Measurements from ENCODE around the gene MRPL17.

MRPL17 gene

DNA sequence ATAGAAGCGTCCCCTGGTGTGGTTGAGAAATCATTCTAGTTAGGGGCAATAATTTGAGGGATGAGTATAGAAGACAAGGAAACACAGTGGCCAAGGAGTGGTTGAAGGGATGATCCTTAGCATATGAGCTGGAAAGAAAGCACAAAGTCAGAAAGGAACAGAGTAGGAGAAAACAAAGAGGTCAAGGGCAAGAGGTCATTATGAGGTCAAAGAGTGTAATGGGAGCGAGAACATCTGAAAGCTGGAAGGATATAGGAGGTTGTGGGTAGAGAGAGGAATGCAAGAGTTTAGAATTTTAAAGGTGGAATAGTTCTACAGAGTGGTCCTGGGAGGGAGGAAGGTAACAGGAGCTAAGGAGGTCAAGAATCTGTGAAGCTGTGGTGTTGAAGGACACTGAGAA lies 29.5 kb downstream of the MRPL17 start:
- Mint-ChIP-seq H3K27ac (no peak overlapping the region), H3K27me3 (ENCODE audit: low read depth) (peaks cover 17% of the 10 kb centered on the region), H3K9me3 (no peaks in the 10 kb centered on the region), H3K36me3 (ENCODE audit: low read depth) (no peaks in the 10 kb centered on the region), H3K4me3 (no peak overlapping the region), H3K4me1 (ENCODE audit: low read depth) (peaks cover 2% of the 10 kb centered on the region)

DNA sequence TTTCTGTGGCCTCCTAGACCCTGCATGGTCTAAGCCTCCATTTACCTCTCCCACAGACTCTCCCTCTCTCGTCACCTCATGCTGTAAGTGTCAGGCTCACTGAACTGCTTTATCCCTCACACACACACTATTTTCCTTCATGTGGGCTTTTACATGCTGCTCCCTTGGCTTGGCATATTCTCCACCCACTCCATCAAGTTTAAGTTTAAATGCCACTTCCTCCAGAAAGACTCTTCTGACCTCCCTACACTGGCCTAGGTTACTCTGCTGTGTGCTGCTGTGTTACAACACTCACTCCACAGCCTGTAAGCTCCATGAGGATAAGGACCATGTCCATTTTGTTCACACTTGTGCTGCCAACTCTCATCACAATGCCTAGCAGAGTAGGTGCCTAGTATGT lies 30.0 kb downstream of the MRPL17 start:
- H3K27ac Mint-ChIP-seq = no peak overlapping the region
- peaks cover 17% of the 10 kb centered on the region for H3K27me3 Mint-ChIP-seq (ENCODE audit: low read depth)
- peaks cover 2% of the 10 kb centered on the region for H3K4me1 Mint-ChIP-seq (ENCODE audit: low read depth)
- H3K9me3 Mint-ChIP-seq = no peaks in the 10 kb centered on the region
- no peaks in the 10 kb centered on the region for H3K36me3 Mint-ChIP-seq (ENCODE audit: low read depth)
- no peak overlapping the region for H3K4me3 Mint-ChIP-seq

DNA sequence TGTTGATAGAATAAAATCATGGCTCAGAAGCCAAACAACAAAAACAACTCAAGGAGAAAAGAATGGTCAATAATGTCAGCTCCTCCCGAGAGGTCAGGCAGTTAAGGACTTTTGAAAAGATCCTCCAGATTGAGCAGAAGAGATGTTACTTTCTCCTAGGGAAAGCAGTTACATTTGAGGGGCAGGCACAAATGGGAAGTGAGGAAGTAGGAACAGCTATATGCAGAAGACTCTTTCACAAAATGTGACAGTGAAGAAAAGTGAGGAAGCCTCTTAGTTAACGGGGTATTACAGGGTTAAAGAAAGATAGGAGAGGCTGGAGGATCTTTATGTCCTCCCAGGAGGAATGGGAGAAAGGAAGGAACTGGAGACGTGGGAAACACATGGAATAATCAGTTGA lies 31.0 kb downstream of the MRPL17 start:
- Mint-ChIP-seq H3K27me3 (ENCODE audit: low read depth) (peaks cover 15% of the 10 kb centered on the region), H3K27ac (no peak overlapping the region), H3K4me1 (ENCODE audit: low read depth) (peaks cover 2% of the 10 kb centered on the region), H3K36me3 (ENCODE audit: low read depth) (no peaks in the 10 kb centered on the region), H3K4me3 (no peak overlapping the region), H3K9me3 (no peaks in the 10 kb centered on the region)

DNA sequence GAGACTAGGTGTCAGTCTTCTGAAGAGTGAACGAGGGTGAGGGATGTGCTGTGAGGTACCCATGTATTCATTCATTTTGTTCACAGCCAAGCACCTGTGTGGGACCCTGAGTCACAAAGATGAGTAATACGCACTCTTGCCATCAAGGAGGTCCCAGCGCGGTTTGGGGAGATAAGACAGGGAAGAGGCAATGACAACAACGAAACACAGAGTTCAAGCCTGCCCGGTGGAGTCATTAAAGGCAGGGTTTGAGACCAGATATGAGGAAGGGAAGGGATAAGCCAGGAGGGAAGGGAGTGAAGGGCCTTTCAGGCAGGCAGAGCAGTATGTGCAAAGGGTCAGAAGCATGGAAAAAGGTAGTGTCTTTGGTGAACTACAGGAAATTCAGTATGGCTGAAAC lies 32.2 kb downstream of the MRPL17 start:
- no peak overlapping the region for H3K27ac Mint-ChIP-seq
- H3K9me3 Mint-ChIP-seq = no peaks in the 10 kb centered on the region
- peaks cover 2% of the 10 kb centered on the region for H3K27me3 Mint-ChIP-seq (ENCODE audit: low read depth)

GRCh38 chr11:6650104-6650503 lies 33.0 kb downstream of the MRPL17 start:
- Mint-ChIP-seq H3K36me3 (ENCODE audit: low read depth) (no peaks in the 10 kb centered on the region), H3K9me3 (no peaks in the 10 kb centered on the region), H3K4me1 (ENCODE audit: low read depth) (peaks cover 6% of the 10 kb centered on the region)

More for the DNA sequence above, 32.2 kb downstream of the MRPL17 start:
- Mint-ChIP-seq H3K4me3 (no peak overlapping the region), H3K36me3 (ENCODE audit: low read depth) (no peaks in the 10 kb centered on the region), H3K4me1 (ENCODE audit: low read depth) (no peaks in the 10 kb centered on the region)

GRCh38 chr11:6648501-6648900 lies 34.6 kb downstream of the MRPL17 start:
- H3K4me3 Mint-ChIP-seq = no peak overlapping the region
- peaks cover 9% of the 10 kb centered on the region for H3K4me1 Mint-ChIP-seq (ENCODE audit: low read depth)
- H3K27me3 Mint-ChIP-seq (ENCODE audit: low read depth) = no peaks in the 10 kb centered on the region
- H3K9me3 Mint-ChIP-seq = no peaks in the 10 kb centered on the region
- H3K27ac Mint-ChIP-seq = no peak overlapping the region
- H3K36me3 Mint-ChIP-seq (ENCODE audit: low read depth) = no peaks in the 10 kb centered on the region

More at GRCh38 chr11:6650104-6650503, 33.0 kb downstream of the MRPL17 start:
- H3K27ac Mint-ChIP-seq = no peak overlapping the region
- H3K27me3 Mint-ChIP-seq (ENCODE audit: low read depth) = no peaks in the 10 kb centered on the region
- no peak overlapping the region for H3K4me3 Mint-ChIP-seq

- Mint-ChIP-seq H3K9me3 (no peaks in the 10 kb centered on the region), H3K27ac (no peak overlapping the region), H3K36me3 (ENCODE audit: low read depth) (no peaks in the 10 kb centered on the region), H3K27me3 (ENCODE audit: low read depth) (no peaks in the 10 kb centered on the region), H3K4me3 (no peak overlapping the region), H3K4me1 (ENCODE audit: low read depth) (peaks cover 9% of the 10 kb centered on the region)
Measured at GRCh38 chr11:6647836-6648235, 35.3 kb downstream of the MRPL17 start.

DNA sequence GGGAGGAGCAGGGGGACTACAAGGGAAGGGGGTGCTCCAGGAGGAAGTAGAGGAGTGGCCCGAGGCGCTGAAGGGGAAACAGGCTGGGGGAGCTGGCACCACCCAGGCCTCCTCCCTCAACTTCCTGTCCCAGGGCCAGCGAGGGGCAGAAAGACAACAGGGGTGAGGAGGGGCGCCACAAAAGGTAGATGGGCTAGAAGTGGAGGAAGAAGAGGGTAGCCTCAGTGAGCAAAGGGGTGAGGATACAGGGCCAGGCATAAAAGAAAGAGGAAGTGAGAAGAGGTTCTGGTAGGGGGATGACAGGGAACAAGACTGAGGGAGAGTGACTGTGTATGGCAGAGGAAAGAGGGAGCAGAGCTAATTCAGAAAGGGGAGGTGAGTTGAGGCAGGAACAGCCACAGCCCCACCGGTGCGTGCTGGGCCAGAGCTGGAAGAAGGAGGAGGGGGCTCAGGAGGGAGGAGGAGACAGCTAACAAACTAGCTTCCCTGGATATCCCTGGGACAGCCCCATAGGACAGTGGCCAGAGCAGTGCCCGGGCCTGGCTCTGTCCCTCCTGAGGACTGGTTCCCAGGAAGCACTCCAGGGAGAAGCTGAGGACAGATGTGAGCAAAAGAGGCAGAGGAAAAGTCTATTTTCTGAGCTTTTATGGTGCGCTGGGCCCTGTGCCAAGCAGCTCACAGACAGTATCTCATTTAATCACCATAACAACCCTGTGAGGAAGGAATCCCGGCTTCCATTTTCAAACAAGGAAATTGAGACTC lies 36.0 kb downstream of the MRPL17 start:
- Mint-ChIP-seq H3K4me1 (ENCODE audit: low read depth) (peaks cover 9% of the 10 kb centered on the region), H3K27me3 (ENCODE audit: low read depth) (no peaks in the 10 kb centered on the region), H3K27ac (no peak overlapping the region), H3K9me3 (no peaks in the 10 kb centered on the region), H3K36me3 (ENCODE audit: low read depth) (no peaks in the 10 kb centered on the region), H3K4me3 (no peak overlapping the region)

DNA sequence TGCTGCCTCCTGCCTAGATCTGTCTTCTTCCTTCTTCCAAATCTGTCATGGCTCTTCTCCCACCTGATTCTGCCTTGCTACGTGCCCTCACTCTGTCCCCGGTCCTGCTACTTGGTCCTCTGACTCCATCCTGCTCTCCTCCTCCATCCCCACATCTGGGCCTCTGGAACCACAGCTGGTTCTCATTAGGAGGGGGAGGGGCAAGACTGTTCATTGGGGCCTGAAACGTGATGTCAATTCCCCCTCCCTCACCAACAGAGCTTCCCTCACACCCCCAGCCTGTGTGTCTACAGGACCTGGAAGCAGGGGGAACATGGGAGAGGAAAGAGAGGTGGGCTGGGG lies 36.6 kb downstream of the MRPL17 start:
- H3K27me3 Mint-ChIP-seq (ENCODE audit: low read depth) = no peaks in the 10 kb centered on the region
- no peaks in the 10 kb centered on the region for H3K36me3 Mint-ChIP-seq (ENCODE audit: low read depth)
- H3K4me1 Mint-ChIP-seq (ENCODE audit: low read depth) = peaks cover 9% of the 10 kb centered on the region
- H3K27ac Mint-ChIP-seq = no peak overlapping the region
- no peaks in the 10 kb centered on the region for H3K9me3 Mint-ChIP-seq
- no peak overlapping the region for H3K4me3 Mint-ChIP-seq

GRCh38 chr11:6646071-6646470 lies 37.1 kb downstream of the MRPL17 start:
- Mint-ChIP-seq H3K27ac (no peak overlapping the region), H3K36me3 (ENCODE audit: low read depth) (no peaks in the 10 kb centered on the region), H3K27me3 (ENCODE audit: low read depth) (no peaks in the 10 kb centered on the region)

DNA sequence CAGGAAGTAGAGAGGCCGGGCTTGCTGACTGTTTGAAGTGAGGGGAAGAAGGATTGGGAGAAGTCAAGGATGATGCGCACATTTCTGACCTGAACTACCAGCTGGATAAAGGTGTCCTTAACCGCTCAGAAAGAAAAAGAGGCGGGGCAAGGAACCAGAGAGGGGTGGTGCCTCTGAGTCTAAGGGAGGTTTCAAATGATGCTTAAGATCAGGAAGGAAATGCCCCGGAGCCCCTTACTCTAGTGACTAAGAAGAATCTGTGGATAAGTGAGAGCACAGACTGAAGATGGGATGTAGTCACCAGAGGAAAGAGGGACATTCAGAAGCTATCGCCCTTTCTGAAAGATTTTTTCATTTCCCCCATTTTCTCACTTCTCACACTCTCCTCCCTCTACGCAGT lies 40.2 kb downstream of the MRPL17 start:
- Mint-ChIP-seq H3K4me1 (ENCODE audit: low read depth) (peaks cover 12% of the 10 kb centered on the region), H3K27me3 (ENCODE audit: low read depth) (no peaks in the 10 kb centered on the region), H3K9me3 (no peaks in the 10 kb centered on the region), H3K4me3 (no peak overlapping the region), H3K27ac (no peak overlapping the region), H3K36me3 (ENCODE audit: low read depth) (no peaks in the 10 kb centered on the region)

More at GRCh38 chr11:6646071-6646470, 37.1 kb downstream of the MRPL17 start:
- H3K4me3 Mint-ChIP-seq = no peak overlapping the region
- no peaks in the 10 kb centered on the region for H3K9me3 Mint-ChIP-seq
- peaks cover 9% of the 10 kb centered on the region for H3K4me1 Mint-ChIP-seq (ENCODE audit: low read depth)

GRCh38 chr11:6640985-6641701 lies 42.0 kb downstream of the MRPL17 start:
- H3K9me3 Mint-ChIP-seq = no peaks in the 10 kb centered on the region

GRCh38 chr11:6640036-6640984 lies 42.8 kb downstream of the MRPL17 start:
- no peaks in the 10 kb centered on the region for H3K9me3 Mint-ChIP-seq
- H3K4me1 Mint-ChIP-seq (ENCODE audit: low read depth) = peaks cover 7% of the 10 kb centered on the region
- no peaks in the 10 kb centered on the region for H3K27me3 Mint-ChIP-seq (ENCODE audit: low read depth)
- no peak overlapping the region for H3K27ac Mint-ChIP-seq
- H3K4me3 Mint-ChIP-seq = no peak overlapping the region
- H3K36me3 Mint-ChIP-seq (ENCODE audit: low read depth) = no peaks in the 10 kb centered on the region

More at GRCh38 chr11:6640985-6641701, 42.0 kb downstream of the MRPL17 start:
- no peaks in the 10 kb centered on the region for H3K36me3 Mint-ChIP-seq (ENCODE audit: low read depth)
- H3K4me1 Mint-ChIP-seq (ENCODE audit: low read depth) = peaks cover 12% of the 10 kb centered on the region
- H3K27me3 Mint-ChIP-seq (ENCODE audit: low read depth) = no peaks in the 10 kb centered on the region
- H3K27ac Mint-ChIP-seq = no peak overlapping the region
- H3K4me3 Mint-ChIP-seq = no peak overlapping the region

GRCh38 chr11:6638429-6638828 lies 44.7 kb downstream of the MRPL17 start:
- H3K4me1 Mint-ChIP-seq (ENCODE audit: low read depth) = peaks cover 3% of the 10 kb centered on the region
- no peaks in the 10 kb centered on the region for H3K27me3 Mint-ChIP-seq (ENCODE audit: low read depth)
- no peaks in the 10 kb centered on the region for H3K36me3 Mint-ChIP-seq (ENCODE audit: low read depth)
- no peaks in the 10 kb centered on the region for H3K9me3 Mint-ChIP-seq
- no peak overlapping the region for H3K4me3 Mint-ChIP-seq
- no peak overlapping the region for H3K27ac Mint-ChIP-seq

Measured in T-helper 1 cell treated with Interleukin-12 subunit alpha and Interleukin-12 subunit beta and Interleukin-4 antibody, amounts not matched to agents 30 μg/mL and 1 μg/mL, for 36 hours (primary cell).